GM23338 (cell line): ENCODE results near the gene SLC10A6. TPM values are rescaled to one million over a fixed set of nuclear protein-coding genes. Genes with fewer than 3 reads are reported as not detected.

ENCODE experiments used
- ATAC-seq: fragments of 200-7000 bp; cut with Tn5 transposase; 3 replicates; pipeline ENCODE4 v1.9.1; 2020
- DNase-seq: peaks from one replicate; pipeline ENCODE4 v3.0.0-alpha.2; 2015; ENCODE audit warnings: low spot score
- H2AFZ ChIP-seq: fragments of 200-600 bp; sonication (generic); 2 replicates; pipeline ENCODE4 v1.8.0; 2016; ENCODE audit warnings: antibody characterized with exemption, mild to moderate bottlenecking, moderate library complexity
- H3F3A ChIP-seq: fragments of 200-600 bp; sonication (generic); replicated peaks from 2 replicates; pipeline ENCODE4 v1.8.0; 2017; ENCODE audit warnings: antibody characterized with exemption, mixed run types, low read depth
- H3K27ac ChIP-seq: fragments of 200-600 bp; sonication (generic); 2 replicates; pipeline ENCODE4 v1.6.1; 2016; ENCODE audit warnings: low read depth
- H3K27me3 ChIP-seq: fragments of 200-600 bp; sonication (generic); 2 replicates; pipeline ENCODE4 v1.8.0; 2016; ENCODE audit warnings: mild to moderate bottlenecking, mixed run types, moderate library complexity; ENCODE audit not compliant: insufficient read depth
- H3K36me3 ChIP-seq: fragments of 200-600 bp; sonication (generic); 2 replicates; pipeline ENCODE4 v1.8.0; 2016; ENCODE audit warnings: mild to moderate bottlenecking; ENCODE audit not compliant: insufficient read depth
- H3K4me1 ChIP-seq: fragments of 200-600 bp; sonication (generic); 2 replicates; pipeline ENCODE4 v1.8.0; 2016; ENCODE audit warnings: mild to moderate bottlenecking, moderate library complexity; ENCODE audit not compliant: insufficient read depth
- H3K4me2 ChIP-seq: fragments of 200-600 bp; sonication (generic); 2 replicates; pipeline ENCODE4 v1.7.1; 2017; ENCODE audit warnings: mixed run types
- H3K4me3 ChIP-seq: fragments of 200-600 bp; sonication (generic); 2 replicates; pipeline ENCODE4 v1.6.1; 2016; ENCODE audit warnings: mixed run types
- H3K79me2 ChIP-seq: fragments of 200-600 bp; sonication (generic); replicated peaks from 2 replicates; pipeline ENCODE4 v1.8.0; 2017; ENCODE audit warnings: mild to moderate bottlenecking; ENCODE audit not compliant: insufficient read depth
- H3K9me2 ChIP-seq: fragments of 200-600 bp; sonication (generic); 2 replicates; pipeline ENCODE4 v1.8.0; 2017; ENCODE audit not compliant: insufficient read depth
- H4K20me1 ChIP-seq: fragments of 200-600 bp; sonication (generic); replicated peaks from 2 replicates; pipeline ENCODE4 v1.8.0; 2017; ENCODE audit warnings: mild to moderate bottlenecking; ENCODE audit not compliant: insufficient read depth
- H3K27ac Mint-ChIP-seq: 2 replicates; pipeline ENCODE4 v1.8.0; 2020; ENCODE audit warnings: inconsistent platforms, mild to moderate bottlenecking, moderate library complexity, mixed read lengths
- H3K27me3 Mint-ChIP-seq: 3 replicates; pipeline ENCODE4 v1.8.0; 2022; ENCODE audit warnings: low read depth, mild to moderate bottlenecking, moderate library complexity, mixed read lengths, inconsistent platforms; ENCODE audit not compliant: insufficient read depth, poor library complexity
- H3K36me3 Mint-ChIP-seq: 3 replicates; pipeline ENCODE4 v1.8.0; 2021; ENCODE audit warnings: low read depth, mild to moderate bottlenecking, inconsistent platforms, moderate library complexity, mixed read lengths
- H3K4me1 Mint-ChIP-seq: 3 replicates; pipeline ENCODE4 v1.8.0; 2020; ENCODE audit warnings: mild to moderate bottlenecking, inconsistent platforms, mixed read lengths
- H3K4me3 Mint-ChIP-seq: 3 replicates; pipeline ENCODE4 v1.8.0; 2021; ENCODE audit warnings: moderate library complexity, mild to moderate bottlenecking, inconsistent platforms, mixed read lengths
- H3K9me3 Mint-ChIP-seq: 3 replicates; pipeline ENCODE4 v1.8.0; 2020; ENCODE audit warnings: moderate library complexity, mild to moderate bottlenecking, inconsistent platforms, mixed read lengths
- ETS1 ChIP-seq: IDR thresholded peaks from 2 replicates; pipeline ENCODE4 v1.6.1; 2016; ENCODE audit warnings: antibody characterized with exemption
- EZH2phosphoT487 ChIP-seq: fragments of 200-600 bp; sonication (generic); IDR thresholded peaks from one replicate; pipeline ENCODE4 v1.8.1; 2018; ENCODE audit warnings: antibody characterized with exemption; ENCODE audit not compliant: unreplicated experiment
- JUNB ChIP-seq: IDR thresholded peaks from one replicate; pipeline ENCODE4 v1.6.1; 2016; ENCODE audit warnings: antibody characterized with exemption; ENCODE audit not compliant: unreplicated experiment
- NANOG ChIP-seq: IDR thresholded peaks from 2 replicates; pipeline ENCODE4 v1.6.1; 2016; ENCODE audit warnings: antibody characterized with exemption, borderline replicate concordance
- POLR2AphosphoS5 ChIP-seq: IDR thresholded peaks from 2 replicates; pipeline ENCODE4 v1.6.1; 2016; ENCODE audit warnings: antibody characterized with exemption, low read depth
- STAT1 ChIP-seq: IDR thresholded peaks from one replicate; pipeline ENCODE4 v1.6.1; 2016; ENCODE audit warnings: antibody characterized with exemption; ENCODE audit not compliant: unreplicated experiment
- ZNF114 ChIP-seq: fragments of 250-450 bp; sonication (Bioruptor Pico); IDR thresholded peaks from 2 replicates; pipeline ENCODE4 v1.5.0; 2020; ENCODE audit warnings: mild to moderate bottlenecking, moderate library complexity
- ZNF331 ChIP-seq: fragments of 250-450 bp; sonication (Bioruptor Pico); IDR thresholded peaks from 2 replicates; pipeline ENCODE4 v1.5.0; 2020; ENCODE audit warnings: low read depth, mild to moderate bottlenecking, moderate library complexity
- ZNF462 ChIP-seq: fragments of 250-450 bp; sonication (Bioruptor Pico); IDR thresholded peaks from 2 replicates; pipeline ENCODE4 v1.5.0; 2020; ENCODE audit warnings: mild to moderate bottlenecking, moderate library complexity
- polyA plus RNA-seq: library from polyadenylated mRNA; unstranded; fragments of >200 nt; fragmentation: Nextera tagmentation; extraction: Ambion mirVana; gene quantifications from 2 replicates; pipeline ENCODE4 v1.2.1, GENCODE V29; 2016
- total RNA-seq: library from RNA; depleted of rRNA; stranded (reverse); fragments of >200 nt; shearing (Covaris generic); gene quantifications from 2 replicates; pipeline ENCODE4 v1.2.3, GENCODE V29; 2014
- TF ChIP-seq, protein P1 (sequence below), 2 experiments: fragments of 200-600 bp in 1 of 2; sonication (generic) in 1 of 2; conservative IDR thresholded peaks; 2 replicates each; pipeline versions ENCODE4 v1.5.1 to v1.6.1; 2016 to 2017; ENCODE audit warnings: antibody characterized with exemption in 2 of 2, low read depth in 2 of 2, mild to moderate bottlenecking in 2 of 2, moderate library complexity in 1 of 2
- TF ChIP-seq, protein P2 (sequence below): IDR thresholded peaks from one replicate; pipeline ENCODE4 v1.6.1; 2018; ENCODE audit warnings: antibody characterized with exemption; ENCODE audit not compliant: unreplicated experiment

Gene SLC10A6
- total and polyA plus RNA-seq, 2 experiments from 2014 or later, result not detected

GRCh38 chr4:86788826-86789225, 60.4 kb downstream of the SLC10A6 start (continued):
- no peak for TF ChIP-seq ZNF462 (CRISPR knock-in tag)
- TF ChIP-seq ETS1, result no peak
- no peak; the same call in 1 of the 2 replicates for TF ChIP-seq NANOG
- no peak for TF ChIP-seq ZNF114 (CRISPR knock-in tag)
- TF ChIP-seq STAT1, result no peak

DNA sequence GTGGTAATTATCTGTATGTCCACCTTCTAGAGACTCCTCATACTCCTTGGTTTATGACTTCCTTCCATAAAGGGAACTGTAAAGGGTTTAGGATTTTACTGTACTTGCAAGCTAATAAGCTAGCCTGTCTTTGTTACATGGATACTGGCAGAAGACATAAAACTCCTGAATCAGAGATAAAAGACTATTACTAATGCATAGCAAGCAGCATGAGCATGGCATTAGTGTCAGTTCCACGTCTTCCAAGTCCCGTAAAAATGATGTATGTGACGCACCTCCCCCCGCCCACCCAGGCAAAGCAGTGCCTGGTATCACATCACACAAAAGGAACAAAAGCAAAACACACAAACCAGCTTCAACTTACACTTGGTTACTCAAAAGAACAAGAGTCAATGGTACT, 71.0 kb downstream of the SLC10A6 start:
- Histone ChIP-seq H3K9me2 (no peaks in the 10 kb centered on the region), H2AFZ (no peak overlapping the region), H3K4me1 (peaks cover 6% of the 10 kb centered on the region; the same call in 1 of the 2 replicates), H3F3A (no peaks in the 10 kb centered on the region), H3K27ac (no peak overlapping the region), H3K4me3 (no peak overlapping the region), H3K4me2 (no peak overlapping the region), H3K79me2 (no peaks in the 10 kb centered on the region), H3K36me3 (peaks cover 8% of the 10 kb centered on the region; the same call in 1 of the 2 replicates), H4K20me1 (no peaks in the 10 kb centered on the region), H3K27me3 (no peaks in the 10 kb centered on the region)
- DNase-seq (no peak), ATAC-seq (no peak)
- Mint-ChIP-seq H3K27me3 (no peaks in the 10 kb centered on the region), H3K27ac (no peak overlapping the region), H3K9me3 (no peaks in the 10 kb centered on the region), H3K36me3 (peaks cover 35% of the 10 kb centered on the region), H3K4me3 (no peak overlapping the region), H3K4me1 (peaks cover 3% of the 10 kb centered on the region; the same call in 1 of the 3 replicates)
- TF ChIP-seq, protein P1, sequence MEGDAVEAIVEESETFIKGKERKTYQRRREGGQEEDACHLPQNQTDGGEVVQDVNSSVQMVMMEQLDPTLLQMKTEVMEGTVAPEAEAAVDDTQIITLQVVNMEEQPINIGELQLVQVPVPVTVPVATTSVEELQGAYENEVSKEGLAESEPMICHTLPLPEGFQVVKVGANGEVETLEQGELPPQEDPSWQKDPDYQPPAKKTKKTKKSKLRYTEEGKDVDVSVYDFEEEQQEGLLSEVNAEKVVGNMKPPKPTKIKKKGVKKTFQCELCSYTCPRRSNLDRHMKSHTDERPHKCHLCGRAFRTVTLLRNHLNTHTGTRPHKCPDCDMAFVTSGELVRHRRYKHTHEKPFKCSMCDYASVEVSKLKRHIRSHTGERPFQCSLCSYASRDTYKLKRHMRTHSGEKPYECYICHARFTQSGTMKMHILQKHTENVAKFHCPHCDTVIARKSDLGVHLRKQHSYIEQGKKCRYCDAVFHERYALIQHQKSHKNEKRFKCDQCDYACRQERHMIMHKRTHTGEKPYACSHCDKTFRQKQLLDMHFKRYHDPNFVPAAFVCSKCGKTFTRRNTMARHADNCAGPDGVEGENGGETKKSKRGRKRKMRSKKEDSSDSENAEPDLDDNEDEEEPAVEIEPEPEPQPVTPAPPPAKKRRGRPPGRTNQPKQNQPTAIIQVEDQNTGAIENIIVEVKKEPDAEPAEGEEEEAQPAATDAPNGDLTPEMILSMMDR (conservative IDR thresholded peaks at IDR 0.05; ENCODE audit: low read depth in 2 of 2), result no peak
- no peak for TF ChIP-seq ZNF331 (CRISPR knock-in tag)
- TF ChIP-seq, protein P2, sequence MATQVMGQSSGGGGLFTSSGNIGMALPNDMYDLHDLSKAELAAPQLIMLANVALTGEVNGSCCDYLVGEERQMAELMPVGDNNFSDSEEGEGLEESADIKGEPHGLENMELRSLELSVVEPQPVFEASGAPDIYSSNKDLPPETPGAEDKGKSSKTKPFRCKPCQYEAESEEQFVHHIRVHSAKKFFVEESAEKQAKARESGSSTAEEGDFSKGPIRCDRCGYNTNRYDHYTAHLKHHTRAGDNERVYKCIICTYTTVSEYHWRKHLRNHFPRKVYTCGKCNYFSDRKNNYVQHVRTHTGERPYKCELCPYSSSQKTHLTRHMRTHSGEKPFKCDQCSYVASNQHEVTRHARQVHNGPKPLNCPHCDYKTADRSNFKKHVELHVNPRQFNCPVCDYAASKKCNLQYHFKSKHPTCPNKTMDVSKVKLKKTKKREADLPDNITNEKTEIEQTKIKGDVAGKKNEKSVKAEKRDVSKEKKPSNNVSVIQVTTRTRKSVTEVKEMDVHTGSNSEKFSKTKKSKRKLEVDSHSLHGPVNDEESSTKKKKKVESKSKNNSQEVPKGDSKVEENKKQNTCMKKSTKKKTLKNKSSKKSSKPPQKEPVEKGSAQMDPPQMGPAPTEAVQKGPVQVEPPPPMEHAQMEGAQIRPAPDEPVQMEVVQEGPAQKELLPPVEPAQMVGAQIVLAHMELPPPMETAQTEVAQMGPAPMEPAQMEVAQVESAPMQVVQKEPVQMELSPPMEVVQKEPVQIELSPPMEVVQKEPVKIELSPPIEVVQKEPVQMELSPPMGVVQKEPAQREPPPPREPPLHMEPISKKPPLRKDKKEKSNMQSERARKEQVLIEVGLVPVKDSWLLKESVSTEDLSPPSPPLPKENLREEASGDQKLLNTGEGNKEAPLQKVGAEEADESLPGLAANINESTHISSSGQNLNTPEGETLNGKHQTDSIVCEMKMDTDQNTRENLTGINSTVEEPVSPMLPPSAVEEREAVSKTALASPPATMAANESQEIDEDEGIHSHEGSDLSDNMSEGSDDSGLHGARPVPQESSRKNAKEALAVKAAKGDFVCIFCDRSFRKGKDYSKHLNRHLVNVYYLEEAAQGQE, result no peak
- TF ChIP-seq NANOG, result no peak
- no peak for TF ChIP-seq POLR2AphosphoS5
- TF ChIP-seq JUNB, result no peak
- TF ChIP-seq ETS1, result no peak
- TF ChIP-seq EZH2phosphoT487, result no peak
- no peak for TF ChIP-seq ZNF114 (CRISPR knock-in tag)
- no peak for TF ChIP-seq STAT1
